Astrocyte (in vitro differentiated cells and primary cell): ENCODE data around the gene ABCA3. TPM values are rescaled to one million over a fixed set of nuclear protein-coding genes. Genes with fewer than 3 reads are reported as not detected.

ENCODE experiments used
- DNase-seq: peaks from one replicate; pipeline ENCODE4 v3.0.0-alpha.2; 2010; ENCODE audit warnings: low read depth
- FAIRE-seq: peaks from 2 replicates; lab custom pipeline; 2011; peaks lifted over from hg19 to GRCh38; lab: Jason Lieb, UNC
- H2AFZ ChIP-seq: 2 replicates; pipeline ENCODE4 v1.6.0; 2012; ENCODE audit warnings: low read depth, low read length, inconsistent platforms
- H3K27ac ChIP-seq: 2 replicates; pipeline ENCODE4 v1.5.1; 2011; ENCODE audit warnings: low read depth, low read length, inconsistent platforms
- H3K27me3 ChIP-seq: 2 replicates; pipeline ENCODE4 v1.6.0; 2011; ENCODE audit warnings: low read length, inconsistent platforms; ENCODE audit not compliant: insufficient read depth
- H3K36me3 ChIP-seq: 2 replicates; pipeline ENCODE4 v1.5.1; 2011; ENCODE audit warnings: low read length, inconsistent platforms; ENCODE audit not compliant: insufficient read depth
- H3K4me1 ChIP-seq: 2 replicates; pipeline ENCODE4 v1.5.1; 2011; ENCODE audit warnings: low read length, inconsistent platforms; ENCODE audit not compliant: insufficient read depth
- H3K4me2 ChIP-seq: 2 replicates; pipeline ENCODE4 v1.6.0; 2012; ENCODE audit warnings: low read length, inconsistent platforms
- H3K4me3 ChIP-seq: 2 replicates; pipeline ENCODE4 v1.5.1; 2011; ENCODE audit warnings: low read depth, mild to moderate bottlenecking, low read length, inconsistent platforms; ENCODE audit not compliant: insufficient read depth
- H3K79me2 ChIP-seq: 2 replicates; pipeline ENCODE4 v1.6.0; 2012; ENCODE audit warnings: mild to moderate bottlenecking, low read length, inconsistent platforms; ENCODE audit not compliant: insufficient read depth
- H3K9ac ChIP-seq: 2 replicates; pipeline ENCODE4 v1.6.0; 2012; ENCODE audit warnings: mild to moderate bottlenecking, low read length, inconsistent platforms
- H3K9me3 ChIP-seq: 2 replicates; pipeline ENCODE4 v1.5.1; 2012; ENCODE audit warnings: low read depth, mild to moderate bottlenecking, low read length, inconsistent platforms; ENCODE audit not compliant: insufficient read depth
- H4K20me1 ChIP-seq: 2 replicates; pipeline ENCODE4 v1.6.0; 2012; ENCODE audit warnings: low read length, inconsistent platforms; ENCODE audit not compliant: insufficient read depth
- H3K27ac Mint-ChIP-seq: one replicate; pipeline ENCODE4 v1.8.0; 2021; ENCODE audit warnings: mild to moderate bottlenecking, mixed read lengths; ENCODE audit not compliant: unreplicated experiment
- H3K27me3 Mint-ChIP-seq: one replicate; pipeline ENCODE4 v1.8.0; 2021; ENCODE audit warnings: low read depth, mixed read lengths; ENCODE audit not compliant: unreplicated experiment
- H3K36me3 Mint-ChIP-seq: one replicate; pipeline ENCODE4 v1.8.0; 2021; ENCODE audit warnings: low read depth, mixed read lengths; ENCODE audit not compliant: unreplicated experiment
- H3K4me1 Mint-ChIP-seq: one replicate; pipeline ENCODE4 v1.8.0; 2021; ENCODE audit warnings: low read depth, mixed read lengths; ENCODE audit not compliant: unreplicated experiment
- H3K4me3 Mint-ChIP-seq: one replicate; pipeline ENCODE4 v1.8.0; 2021; ENCODE audit warnings: mild to moderate bottlenecking, moderate library complexity, mixed read lengths; ENCODE audit not compliant: unreplicated experiment
- H3K9me3 Mint-ChIP-seq: one replicate; pipeline ENCODE4 v1.8.0; 2021; ENCODE audit warnings: mild to moderate bottlenecking, mixed read lengths; ENCODE audit not compliant: unreplicated experiment
- CTCF ChIP-seq: IDR thresholded peaks from 2 replicates; pipeline ENCODE4 v1.5.1; 2011; ENCODE audit warnings: low read depth, mild to moderate bottlenecking, inconsistent platforms, low read length, moderate library complexity; ENCODE audit not compliant: insufficient read depth
- EZH2 ChIP-seq: IDR thresholded peaks from 2 replicates; pipeline ENCODE4 v1.6.1; 2012; ENCODE audit warnings: mild to moderate bottlenecking, low read length, inconsistent platforms; ENCODE audit not compliant: insufficient read depth
- total RNA-seq: library from RNA; stranded (reverse); gene quantifications from 2 replicates; pipeline ENCODE4 v1.2.1, GENCODE V29; 2021

The ABCA3 gene
- total RNA-seq, 1 donor from 2014 or later: 4.8 TPM

GRCh38 chr16:2328428-2328827, 12.1 kb downstream of the ABCA3 start:
- Histone ChIP-seq H3K27ac (no peak overlapping the region), H3K36me3 (no peaks in the 10 kb centered on the region), H3K9me3 (no peaks in the 10 kb centered on the region), H3K9ac (no peak overlapping the region), H4K20me1 (no peaks in the 10 kb centered on the region), H2AFZ (no peak overlapping the region), H3K4me2 (no peak overlapping the region), H3K27me3 (peaks cover 11% of the 10 kb centered on the region), H3K4me1 (no peaks in the 10 kb centered on the region), H3K79me2 (no peaks in the 10 kb centered on the region), H3K4me3 (no peak overlapping the region)
- H3K36me3 Mint-ChIP-seq: peaks cover 3% of the 10 kb centered on the region
- H3K4me3 Mint-ChIP-seq: no peak overlapping the region
- DNase-seq (no peak), FAIRE-seq (no peak)
- TF ChIP-seq EZH2 (no peak), CTCF (no peak)
- H3K27me3 Mint-ChIP-seq: peaks cover 25% of the 10 kb centered on the region
- H3K4me1 Mint-ChIP-seq: no peaks in the 10 kb centered on the region
- H3K27ac Mint-ChIP-seq: no peak overlapping the region
- no peaks in the 10 kb centered on the region for H3K9me3 Mint-ChIP-seq

- H3K27me3 ChIP-seq: peaks cover 11% of the 10 kb centered on the region
- DNase-seq (no peak), FAIRE-seq (no peak)
- no peak overlapping the region for H3K27ac ChIP-seq
- no peaks in the 10 kb centered on the region for H3K9me3 Mint-ChIP-seq
- no peak overlapping the region for H3K4me2 ChIP-seq
- peaks cover 7% of the 10 kb centered on the region for H3K36me3 Mint-ChIP-seq
- no peak overlapping the region for H2AFZ ChIP-seq
- no peaks in the 10 kb centered on the region for H4K20me1 ChIP-seq
- no peaks in the 10 kb centered on the region for H3K79me2 ChIP-seq
- H3K9me3 ChIP-seq: no peaks in the 10 kb centered on the region
- H3K4me1 Mint-ChIP-seq: no peaks in the 10 kb centered on the region
- H3K4me3 ChIP-seq: no peak overlapping the region
- TF ChIP-seq CTCF: no peak
- TF ChIP-seq EZH2: no peak
- no peak overlapping the region for H3K27ac Mint-ChIP-seq
- no peaks in the 10 kb centered on the region for H3K4me1 ChIP-seq
- no peak overlapping the region for H3K4me3 Mint-ChIP-seq
- no peaks in the 10 kb centered on the region for H3K36me3 ChIP-seq
- peaks cover 22% of the 10 kb centered on the region for H3K27me3 Mint-ChIP-seq
- no peak overlapping the region for H3K9ac ChIP-seq
These were observed 14.3 kb downstream of the ABCA3 start for GRCh38 chr16:2326191-2326590.

- Histone ChIP-seq H3K9ac (no peak overlapping the region), H3K4me2 (no peak overlapping the region), H3K4me1 (no peaks in the 10 kb centered on the region), H3K4me3 (no peak overlapping the region), H3K9me3 (no peaks in the 10 kb centered on the region), H3K79me2 (no peaks in the 10 kb centered on the region), H3K27ac (no peak overlapping the region), H3K27me3 (peaks cover 9% of the 10 kb centered on the region), H3K36me3 (no peaks in the 10 kb centered on the region), H2AFZ (no peak overlapping the region), H4K20me1 (no peaks in the 10 kb centered on the region)
- DNase-seq: no peak
- Mint-ChIP-seq H3K27ac (no peak overlapping the region), H3K4me3 (no peak overlapping the region), H3K4me1 (no peaks in the 10 kb centered on the region), H3K36me3 (peaks cover 7% of the 10 kb centered on the region), H3K9me3 (no peaks in the 10 kb centered on the region), H3K27me3 (peaks cover 25% of the 10 kb centered on the region)
- TF ChIP-seq EZH2: no peak
- TF ChIP-seq CTCF: no peak
- FAIRE-seq: no peak
These were observed 14.7 kb downstream of the ABCA3 start for GRCh38 chr16:2325791-2326190.
